ENCODE measurements around the gene DIS3L2. TPM values are rescaled to one million over a fixed set of nuclear protein-coding genes. Genes with fewer than 3 reads are reported as not detected.
A peak's percentile ranks its signal among the peaks of the same experiment; 100 is the strongest.

The DIS3L2 gene
- total and polyA plus RNA-seq, 2 of the 8 experiments (the other 6 are each of a cell fraction or from before 2014, with no cell fraction given), result 11.5 to 21.6 TPM

- H3K36me3 ChIP-seq (ENCODE audit: control insufficient read depth in 2 of 4, insufficient read depth in 4 of 4, low read length in 3 of 4), result no peaks in the 10 kb centered on the region
- TF ChIP-seq GABPA (IDR thresholded peaks at IDR 0.05; ENCODE audit: borderline replicate concordance, insufficient read depth, low read length) (no peak), MAX (IDR thresholded peaks at IDR 0.05) (0 out of 2 replicates have a peak, but pooled peaks have one; percentile 20)
- DNase-seq (ENCODE audit: low read depth in 1 of 2, low spot score in 2 of 2) (no peak), FAIRE-seq (peak; percentile 58)
- CTCF ChIA-PET (ENCODE audit: partially characterized antibody), result interaction anchor here (0.8 to 2.2 kb wide), 8 partner anchors 15 to 369 kb away, joined by 3 to 12 read pairs (median 5); no protein-coding TSS in a partner anchor
- no peak overlapping the region for H2BK15ac ChIP-seq (ENCODE audit: low read length)
- H2BK20ac ChIP-seq (ENCODE audit: low read length), result no peak overlapping the region
- H3K4me1 ChIP-seq (replicated peaks in 1 of 4; ENCODE audit: control insufficient read depth in 3 of 4, insufficient read depth in 4 of 4, low read length in 3 of 4), result peaks cover 0 to 6% (median 0%) of the 10 kb centered on the region in 4 experiments; a peak in 2 of 7 replicates
- H3K9ac ChIP-seq (replicated peaks in 1 of 4; ENCODE audit: extremely low read depth in 1 of 4, low read depth in 3 of 4, low read length in 3 of 4), result no peak overlapping the region
- no peak overlapping the region for H3K23ac ChIP-seq (ENCODE audit: insufficient read length)
- no peak overlapping the region for H3K27ac ChIP-seq (ENCODE audit: low read depth, low read length)
- no peak overlapping the region for H3K18ac ChIP-seq (ENCODE audit: extremely low read depth, low read length)
- H3K23me2 ChIP-seq (ENCODE audit: low read depth, low read length), result no peaks in the 10 kb centered on the region
- no peak overlapping the region for H3K56ac ChIP-seq (replicated peaks; ENCODE audit: insufficient read length, low read depth, low read length)
- H4K20me1 ChIP-seq (replicated peaks in 1 of 2; ENCODE audit: control insufficient read depth in 1 of 2, insufficient read depth in 2 of 2, low read length in 2 of 2), result no peaks in the 10 kb centered on the region
- H4K8ac ChIP-seq (ENCODE audit: extremely low read depth, insufficient read depth, low read length), result no peak overlapping the region
- no peak overlapping the region for H2AK5ac ChIP-seq (ENCODE audit: low read depth, low read length)
- H3K4ac ChIP-seq (replicated peaks; ENCODE audit: insufficient read length, low read depth, low read length), result no peak overlapping the region
- H3K79me1 ChIP-seq (ENCODE audit: low read depth, low read length), result no peaks in the 10 kb centered on the region
- H3K4me2 ChIP-seq (ENCODE audit: insufficient read depth in 1 of 2, low read depth in 2 of 2, low read length in 2 of 2), result no peak overlapping the region
- no peaks in the 10 kb centered on the region for H3K9me3 ChIP-seq (ENCODE audit: insufficient read depth in 2 of 2, low read depth in 1 of 2, low read length in 1 of 2)
- H2BK12ac ChIP-seq (ENCODE audit: low read depth, low read length), result no peak overlapping the region
- 85% methylated on average over 7 of the region's 7 CpGs; no CpG with 5 or more reads in 1 of the 2 experiments for WGBS, 2 experiments (ENCODE audit: extremely low coverage in 1 of 2, insufficient coverage in 1 of 2, insufficient read length in 1 of 2, insufficient replicate concordance in 2 of 2, low coverage in 1 of 2, low lambda C conversion rate in 2 of 2, missing lambda C conversion rate in 1 of 2)
- POLR2A ChIA-PET (ENCODE audit: partially characterized antibody), result no interaction called here
- H4K91ac ChIP-seq (replicated peaks; ENCODE audit: insufficient read length, low read length), result no peak overlapping the region
- H2AFZ ChIP-seq (ENCODE audit: low read length), result no peak overlapping the region
- no peak overlapping the region for H3K14ac ChIP-seq (ENCODE audit: insufficient read length)
- no peak overlapping the region for H3K4me3 ChIP-seq (ENCODE audit: extremely low read depth in 1 of 4, insufficient read depth in 2 of 4, low read depth in 3 of 4, low read length in 4 of 4)
- no peak overlapping the region for H4K5ac ChIP-seq (ENCODE audit: insufficient read length, low read depth, low read length)
- no peaks in the 10 kb centered on the region for H3K79me2 ChIP-seq (ENCODE audit: control insufficient read depth in 1 of 2, insufficient read depth in 2 of 2, low read length in 2 of 2)
- no peak overlapping the region for H2BK120ac ChIP-seq (replicated peaks; ENCODE audit: low read depth, low read length)
- no peaks in the 10 kb centered on the region for H3K27me3 ChIP-seq (replicated peaks in 1 of 4; ENCODE audit: control insufficient read depth in 3 of 4, extremely low read depth in 1 of 4, insufficient read depth in 3 of 4, low read length in 3 of 4)
- no peak overlapping the region for H2BK5ac ChIP-seq (ENCODE audit: low read depth, low read length)
These were observed 308.4 kb downstream of the DIS3L2 start for GRCh38 chr2:232269867-232270266.

Data from H1 (cell line).